OCI-LY7 (cell line): ENCODE measurements around the gene ARFGAP1. TPM values are rescaled to one million over a fixed set of nuclear protein-coding genes. Genes with fewer than 3 reads are reported as not detected.

Experiments used
- BruUV-seq: library from RNA; stranded (reverse); fragments of 400-500 nt; replicated peaks from 2 replicates; lab custom pipeline; 2021; lab: Mats Ljungman, UMichigan
- CTCF ChIA-PET: fragments of 300-600 bp; sonication (Branson Sonifier 250); formaldehyde crosslinking; loops from one replicate; lab custom pipeline; 2022; ENCODE audit warnings: antibody characterized with exemption; ENCODE audit not compliant: unreplicated experiment; lab: Charles Lee
- POLR2A ChIA-PET: fragments of 300-600 bp; sonication (Branson Sonifier 250); formaldehyde crosslinking; loops from one replicate; lab custom pipeline; 2022; ENCODE audit warnings: antibody characterized with exemption; lab: Charles Lee
- DNase-seq: peaks from one replicate; pipeline ENCODE4 v3.0.0-alpha.2; 2015; ENCODE audit warnings: low spot score
- H2AFZ ChIP-seq: fragments of 200-600 bp; sonication (generic), shearing (Covaris generic); 2 replicates; pipeline ENCODE4 v1.6.1; 2014; ENCODE audit warnings: mild to moderate bottlenecking, antibody characterized with exemption, low read length, moderate library complexity
- H3K27ac ChIP-seq: fragments of 200-600 bp; sonication (generic); 2 replicates; pipeline ENCODE4 v1.5.1; 2014; ENCODE audit warnings: mixed run types, low read depth, mild to moderate bottlenecking, moderate library complexity, low read length, inconsistent platforms; ENCODE audit not compliant: poor library complexity, severe bottlenecking
- H3K36me3 ChIP-seq: fragments of 200-600 bp; sonication (generic); 2 replicates; pipeline ENCODE4 v1.6.1; 2014; ENCODE audit warnings: mild to moderate bottlenecking, antibody characterized with exemption, low read length, moderate library complexity, mixed read lengths; ENCODE audit not compliant: insufficient read depth
- H3K4me1 ChIP-seq: fragments of 200-600 bp; sonication (generic); 2 replicates; pipeline ENCODE4 v1.5.1; 2014; ENCODE audit warnings: mild to moderate bottlenecking, low read length; ENCODE audit not compliant: insufficient read depth, poor library complexity, severe bottlenecking
- H3K4me2 ChIP-seq: fragments of 200-600 bp; sonication (generic); 2 replicates; pipeline ENCODE4 v1.6.1; 2014; ENCODE audit warnings: mild to moderate bottlenecking, low read length
- H3K4me3 ChIP-seq: fragments of 200-600 bp; sonication (generic); 2 replicates; pipeline ENCODE4 v1.5.1; 2014; ENCODE audit warnings: mild to moderate bottlenecking, low read depth, low read length; ENCODE audit not compliant: poor library complexity, severe bottlenecking
- H3K79me2 ChIP-seq: fragments of 200-600 bp; sonication (generic); 2 replicates; pipeline ENCODE4 v1.6.1; 2016; ENCODE audit warnings: low read depth, mild to moderate bottlenecking, low read length, moderate library complexity, mixed read lengths; ENCODE audit not compliant: insufficient read depth
- H3K9me2 ChIP-seq: fragments of 200-600 bp; sonication (generic); 2 replicates; pipeline ENCODE4 v1.6.1; 2016; ENCODE audit warnings: mild to moderate bottlenecking, low read length, mixed read lengths; ENCODE audit not compliant: insufficient read depth
- H3K9me3 ChIP-seq: fragments of 200-600 bp; sonication (generic); 2 replicates; pipeline ENCODE4 v1.6.1; 2014; ENCODE audit warnings: mild to moderate bottlenecking, mixed run types, low read length, mixed read lengths
- H4K20me1 ChIP-seq: fragments of 200-600 bp; sonication (generic); 2 replicates; pipeline ENCODE4 v1.6.1; 2014; ENCODE audit warnings: mild to moderate bottlenecking, antibody characterized with exemption, low read length, moderate library complexity, mixed read lengths; ENCODE audit not compliant: insufficient read depth
- CTCF ChIP-seq: fragments of 200-600 bp; sonication (generic); conservative IDR thresholded peaks from 2 replicates; pipeline ENCODE4 v1.5.1; 2014; ENCODE audit warnings: mild to moderate bottlenecking, antibody characterized with exemption, low read length, moderate library complexity, mixed read lengths
- EZH2phosphoT487 ChIP-seq: fragments of 200-600 bp; sonication (generic); IDR thresholded peaks from 2 replicates; pipeline ENCODE4 v1.6.1; 2018; ENCODE audit warnings: low read depth, borderline replicate concordance, mild to moderate bottlenecking, mixed run types, antibody characterized with exemption, low read length, moderate library complexity, mixed read lengths
- intact Hi-C: fragments of 100-400 bp; cut with micrococcal nuclease; formaldehyde crosslinking; loops from one replicate; pipeline ENCODE4 v1.10.0; 2022; ENCODE audit not compliant: unreplicated experiment
- total RNA-seq, 2 experiments: library from RNA; depleted of rRNA in 1 of 2; stranded (reverse); fragments of >200 nt in 1 of 2; shearing (Covaris generic) in 1 of 2; gene quantifications; 2 replicates each; pipeline ENCODE4 v1.2.3, GENCODE V29; 2014 to 2022

ARFGAP1 gene
- total RNA-seq, 2 experiments from 2014 or later, result 57.9 to 105 TPM

DNA sequence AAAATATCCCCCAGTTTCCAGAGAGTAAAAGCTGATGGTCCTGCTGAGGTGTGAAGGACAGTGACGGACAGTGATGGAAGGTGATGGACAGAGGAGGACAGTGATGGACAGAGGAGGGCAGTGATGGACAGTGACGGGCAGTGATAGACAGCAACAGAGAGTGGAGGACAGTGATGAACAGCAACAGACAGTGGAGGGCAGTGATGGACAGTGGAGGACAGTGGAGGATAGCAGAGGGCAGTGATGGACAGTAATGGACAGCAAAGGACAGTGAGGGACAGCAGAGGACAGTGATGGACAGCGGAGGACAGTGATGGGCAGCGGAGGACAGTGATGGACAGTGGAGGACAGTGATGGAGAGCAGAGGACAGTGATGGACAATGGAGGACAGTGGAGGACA, 15.7 kb upstream of the ARFGAP1 start:
- Histone ChIP-seq H2AFZ (no peak overlapping the region), H4K20me1 (no peaks in the 10 kb centered on the region), H3K9me3 (no peaks in the 10 kb centered on the region), H3K4me3 (no peak overlapping the region), H3K4me1 (no peaks in the 10 kb centered on the region), H3K9me2 (no peaks in the 10 kb centered on the region), H3K36me3 (no peaks in the 10 kb centered on the region), H3K27ac (no peak overlapping the region), H3K79me2 (no peaks in the 10 kb centered on the region), H3K4me2 (no peak overlapping the region)
- TF ChIP-seq CTCF, result no peak
- no peak for TF ChIP-seq EZH2phosphoT487
- BruUV-seq, result no TSS peak
- ChIA-PET POLR2A (no interaction called here), CTCF (no interaction called here)
- intact Hi-C loops, result no loop called here
- DNase-seq, result no peak

GRCh38 chr20:63257629-63258028, 15.0 kb upstream of the ARFGAP1 start:
- Histone ChIP-seq H3K79me2 (no peaks in the 10 kb centered on the region), H3K27ac (no peak overlapping the region), H3K9me2 (no peaks in the 10 kb centered on the region), H4K20me1 (no peaks in the 10 kb centered on the region), H3K4me3 (no peak overlapping the region), H2AFZ (no peak overlapping the region), H3K4me2 (no peak overlapping the region), H3K36me3 (no peaks in the 10 kb centered on the region), H3K4me1 (no peaks in the 10 kb centered on the region), H3K9me3 (no peaks in the 10 kb centered on the region)
- CTCF ChIA-PET, result no interaction called here
- TF ChIP-seq EZH2phosphoT487 (no peak), CTCF (no peak)
- BruUV-seq, result no TSS peak
- intact Hi-C loops, result no loop called here
- DNase-seq, result no peak
- POLR2A ChIA-PET, result no interaction called here

- Histone ChIP-seq H3K27ac (no peak overlapping the region), H3K79me2 (no peaks in the 10 kb centered on the region), H3K9me2 (no peaks in the 10 kb centered on the region), H3K4me1 (no peaks in the 10 kb centered on the region), H3K4me3 (no peak overlapping the region), H4K20me1 (no peaks in the 10 kb centered on the region), H3K9me3 (no peaks in the 10 kb centered on the region), H2AFZ (no peak overlapping the region), H3K36me3 (no peaks in the 10 kb centered on the region), H3K4me2 (no peak overlapping the region)
- CTCF ChIA-PET, result interaction anchor here (0.9 kb wide), 1 partner anchor 36 kb away, joined by 4 read pairs; no protein-coding TSS in a partner anchor
- BruUV-seq, result no TSS peak
- POLR2A ChIA-PET, result no interaction called here
- no peak for TF ChIP-seq EZH2phosphoT487
- TF ChIP-seq CTCF, result no peak
- DNase-seq, result no peak
- intact Hi-C loops, result no loop called here
Observed at GRCh38 chr20:63258781-63259180, 13.8 kb upstream of the ARFGAP1 start.
